GM12875 (cell line): ENCODE results near the gene TIAM2.

ENCODE experiments used
- H3K4me3 ChIP-seq: one replicate; pipeline ENCODE4 v1.5.1; 2011; ENCODE audit warnings: low read depth, low read length, control low read depth
- CTCF ChIP-seq: IDR thresholded peaks from 2 replicates; pipeline ENCODE4 v1.5.1; 2011; ENCODE audit warnings: low read depth, mild to moderate bottlenecking, control low read depth, inconsistent platforms, low read length, moderate library complexity, borderline replicate concordance; ENCODE audit not compliant: insufficient read depth

TIAM2 gene

GRCh38 chr6:155244434-155244833 lies 249.3 kb downstream of the TIAM2 start:
- TF ChIP-seq CTCF, result no peak
- H3K4me3 ChIP-seq, result no peak overlapping the region

GRCh38 chr6:155245193-155245592 lies 250.1 kb downstream of the TIAM2 start:
- TF ChIP-seq CTCF, result no peak
- H3K4me3 ChIP-seq, result no peak overlapping the region

- TF ChIP-seq CTCF, result no peak
- no peak overlapping the region for H3K4me3 ChIP-seq
These were observed 250.7 kb downstream of the TIAM2 start for GRCh38 chr6:155245831-155246230.

- TF ChIP-seq CTCF, result no peak
- no peak overlapping the region for H3K4me3 ChIP-seq
These were observed 251.7 kb downstream of the TIAM2 start for GRCh38 chr6:155246825-155247224.

GRCh38 chr6:155247618-155248007 lies 252.5 kb downstream of the TIAM2 start:
- no peak overlapping the region for H3K4me3 ChIP-seq
- TF ChIP-seq CTCF, result no peak

- no peak overlapping the region for H3K4me3 ChIP-seq
- TF ChIP-seq CTCF, result peak; percentile 57; the same call in 1 of the 2 replicates
These were observed 253.2 kb downstream of the TIAM2 start for GRCh38 chr6:155248008-155249001.

GRCh38 chr6:155250701-155251381 lies 255.7 kb downstream of the TIAM2 start:
- H3K4me3 ChIP-seq, result no peak overlapping the region
- no peak for TF ChIP-seq CTCF
